ENCODE results near the gene AP5Z1. TPM values are rescaled to one million over a fixed set of nuclear protein-coding genes. Genes with fewer than 3 reads are reported as not detected.

The AP5Z1 gene
- total RNA-seq, 1 donor from 2014 or later, result 44.4 TPM

DNA sequence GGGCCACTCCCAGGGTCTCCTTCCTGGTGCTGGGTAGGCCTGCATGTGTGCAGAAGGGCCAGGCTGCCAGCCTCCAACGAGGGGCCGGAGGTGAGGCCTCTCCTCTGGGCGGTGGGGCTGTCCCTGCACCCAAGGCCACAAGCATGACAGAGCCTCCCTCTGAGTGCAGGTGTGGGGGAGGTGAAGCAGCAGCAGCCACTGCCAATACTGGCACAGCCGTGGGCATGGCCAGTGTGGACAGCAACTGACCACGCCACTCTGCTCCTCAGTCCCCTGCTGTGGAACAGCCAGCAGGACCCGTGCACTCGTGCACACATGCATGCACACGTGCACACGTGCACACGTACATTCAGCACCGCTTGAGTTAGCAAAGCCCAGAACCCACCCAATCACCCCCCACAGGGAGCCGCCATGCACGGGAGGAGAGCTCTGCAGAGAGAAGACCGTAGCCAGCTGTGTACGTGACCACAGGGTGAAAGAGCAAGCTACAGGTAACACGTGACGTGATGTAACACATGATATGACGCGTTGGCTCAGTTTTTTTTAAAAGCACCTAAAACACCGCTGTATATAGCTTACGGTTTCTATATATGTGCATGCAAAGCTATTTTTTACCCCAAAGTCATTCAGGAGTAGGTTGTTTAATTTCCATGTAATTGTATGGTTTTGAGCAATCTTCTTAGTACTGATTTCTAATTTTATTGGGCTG is 63.4 kb downstream of the AP5Z1 start:
- Mint-ChIP-seq H3K36me3 (ENCODE audit: low read depth) (no peaks in the 10 kb centered on the region), H3K4me1 (no peaks in the 10 kb centered on the region), H3K27ac (no peak overlapping the region), H3K9me3 (no peaks in the 10 kb centered on the region), H3K27me3 (no peaks in the 10 kb centered on the region), H3K4me3 (no peak overlapping the region)
- intact Hi-C loops (cut with micrococcal nuclease), result no loop called here
- no peak for DNase-seq

- H3K4me1 Mint-ChIP-seq, result no peaks in the 10 kb centered on the region
- no peak overlapping the region for H3K4me3 Mint-ChIP-seq
- no peak overlapping the region for H3K27ac Mint-ChIP-seq
- H3K9me3 Mint-ChIP-seq, result no peaks in the 10 kb centered on the region
- peaks cover 4% of the 10 kb centered on the region for H3K27me3 Mint-ChIP-seq
- DNase-seq, result no peak
- H3K36me3 Mint-ChIP-seq (ENCODE audit: low read depth), result no peaks in the 10 kb centered on the region
- intact Hi-C loops (cut with micrococcal nuclease), result no loop called here
Observed at GRCh38 chr7:4840079-4840501, 64.7 kb downstream of the AP5Z1 start.

Other genes starting within 250 kb of the AP5Z1 start
- gene FOXK1, start 93.3 kb upstream of the AP5Z1 start, total RNA-seq, result 36.6 TPM in 2 replicates
- not detected in 2 replicates for gene PAPOLB, start 86.4 kb downstream of the AP5Z1 start, total RNA-seq
- 0.14 and 0.26 TPM in 2 replicates for gene RADIL, start 108.1 kb downstream of the AP5Z1 start, total RNA-seq
- gene MMD2, start 183.6 kb downstream of the AP5Z1 start, total RNA-seq, result not detected in 2 replicates

Data from activated CD4-positive, alpha-beta T cell treated with anti-CD3 and anti-CD28 coated beads, Interleukin-2, amount 10 ng/mL, durations not matched to agents 24 days and 14 days (primary cell).